ENCODE results near the gene CACNA1F.

- TF ChIP-seq CTCF (conservative IDR thresholded peaks at IDR 0.05) (no peak), EZH2 (IDR thresholded peaks at IDR 0.05; ENCODE audit: low read depth) (no peak)
These were observed 46.1 kb downstream of the CACNA1F start for GRCh38 chrX:49187028-49187394.
